NCI-H510A treated with DMSO at 0.1 percent for 48 hours (cell line): ENCODE measurements around the gene MCM10.
A peak's percentile ranks its signal among the peaks of the same experiment; 100 is the strongest.
"Not testable (repeated sequence)": the region's sequence is repeated elsewhere in the genome, so short reads cannot be mapped to it uniquely, and the experiment has no call there.

Source experiments
- DNase-seq: peaks from one replicate; lab custom pipeline; 2025; lab: John Stamatoyannopoulos, UW

The MCM10 gene

GRCh38 chr10:13160934-13161856, at the start of gene MCM10:
TSS of gene MCM10 (plus strand) at chr10:13161558. CDS start at chr10:13164203, 2,645 bp downstream.
- peak; percentile 98 for DNase-seq

GRCh38 chr10:13113544-13113943, 47.8 kb upstream of the MCM10 start:
- DNase-seq, result no peak

GRCh38 chr10:13115832-13116803, 45.2 kb upstream of the MCM10 start:
- no peak for DNase-seq

- DNase-seq, result no peak
Measured at GRCh38 chr10:13117841-13118783, 43.2 kb upstream of the MCM10 start.

GRCh38 chr10:13118784-13119410, 42.5 kb upstream of the MCM10 start:
- DNase-seq, result no peak

- no peak for DNase-seq
Measured at GRCh38 chr10:13120786-13121499, 40.4 kb upstream of the MCM10 start.

- DNase-seq, result no peak
Measured at GRCh38 chr10:13121500-13121854, 39.9 kb upstream of the MCM10 start.

- no peak for DNase-seq
Measured at GRCh38 chr10:13136651-13137050, 24.7 kb upstream of the MCM10 start.

GRCh38 chr10:13139150-13139549, 22.2 kb upstream of the MCM10 start:
- DNase-seq, result peak; percentile 71

GRCh38 chr10:13139676-13140075, 21.7 kb upstream of the MCM10 start:
- no peak for DNase-seq

GRCh38 chr10:13140627-13141190, 20.6 kb upstream of the MCM10 start:
- no peak for DNase-seq

- no peak for DNase-seq
Measured at GRCh38 chr10:13143766-13144165, 17.6 kb upstream of the MCM10 start.

- no peak for DNase-seq
Measured at GRCh38 chr10:13144814-13145213, 16.5 kb upstream of the MCM10 start.

- no peak for DNase-seq
Measured at GRCh38 chr10:13146379-13146778, 15.0 kb upstream of the MCM10 start.

GRCh38 chr10:13147161-13147560, 14.2 kb upstream of the MCM10 start:
- DNase-seq, result no peak

GRCh38 chr10:13152296-13152695, 9.1 kb upstream of the MCM10 start:
- DNase-seq, result no peak

- DNase-seq, result not testable (repeated sequence)
Measured at GRCh38 chr10:13155860-13156259, 5.5 kb upstream of the MCM10 start.

- DNase-seq, result no peak
Measured at GRCh38 chr10:13158401-13158800, 3.0 kb upstream of the MCM10 start.

GRCh38 chr10:13161857-13162271, 506 bp downstream of the MCM10 start:
- DNase-seq, result peak; percentile 12

GRCh38 chr10:13163859-13164258, 2.5 kb downstream of the MCM10 start:
- no peak for DNase-seq
